GM21619 (cell line): ENCODE measurements around the gene KRTAP19-8.

Experiments
- ATAC-seq: cut with Tn5 transposase; IDR thresholded peaks from one replicate; pipeline ENCODE4 v1.9.1; 2021; ENCODE audit not compliant: unreplicated experiment

The KRTAP19-8 gene

GRCh38 chr21:31012133-31013089 is 25.9 kb downstream of the KRTAP19-8 start:
- ATAC-seq, result no peak

- ATAC-seq, result no peak
Observed at GRCh38 chr21:31011412-31011811, 26.9 kb downstream of the KRTAP19-8 start.

- no peak for ATAC-seq
Observed at GRCh38 chr21:31008355-31008754, 29.9 kb downstream of the KRTAP19-8 start.

GRCh38 chr21:31005019-31005418 is 33.3 kb downstream of the KRTAP19-8 start:
- no peak for ATAC-seq

GRCh38 chr21:31003471-31003870 is 34.8 kb downstream of the KRTAP19-8 start:
- no peak for ATAC-seq

GRCh38 chr21:30997541-30997940 is 40.7 kb downstream of the KRTAP19-8 start:
- no peak for ATAC-seq

GRCh38 chr21:30996728-30997127 is 41.5 kb downstream of the KRTAP19-8 start:
- no peak for ATAC-seq

- no peak for ATAC-seq
Observed at GRCh38 chr21:30994932-30995331, 43.3 kb downstream of the KRTAP19-8 start.

- ATAC-seq, result no peak
Observed at GRCh38 chr21:30990514-30991262, 47.6 kb downstream of the KRTAP19-8 start.

GRCh38 chr21:30988706-30989105 is 49.6 kb downstream of the KRTAP19-8 start:
- no peak for ATAC-seq
